Neuronal stem cell (in vitro differentiated cells): Measurements from ENCODE around the gene PLCXD1.
"Not testable (repeated sequence)": the region's sequence is repeated elsewhere in the genome, so short reads cannot be mapped to it uniquely, and the experiment has no call there.

Source experiments
- DNase-seq: peaks from one replicate; pipeline ENCODE4 v3.0.0-alpha.2; 2013; ENCODE audit warnings: low spot score
- H2AFZ ChIP-seq: one replicate; pipeline ENCODE4 v1.6.1; 2013; ENCODE audit warnings: mild to moderate bottlenecking, low read length, inconsistent platforms
- H2AK5ac ChIP-seq: 2 replicates; pipeline ENCODE4 v1.6.1; 2013; ENCODE audit warnings: low read depth, mild to moderate bottlenecking, inconsistent platforms, low read length, moderate library complexity, mixed read lengths
- H2BK120ac ChIP-seq: 2 replicates; pipeline ENCODE4 v1.6.1; 2013; ENCODE audit warnings: low read depth, mild to moderate bottlenecking, inconsistent platforms, low read length, moderate library complexity, mixed read lengths
- H2BK12ac ChIP-seq: one replicate; pipeline ENCODE4 v1.6.1; 2013; ENCODE audit warnings: low read length, inconsistent platforms
- H2BK15ac ChIP-seq: 2 replicates; pipeline ENCODE4 v1.6.1; 2013; ENCODE audit warnings: mild to moderate bottlenecking, low read length, inconsistent platforms, mixed read lengths
- H2BK5ac ChIP-seq: one replicate; pipeline ENCODE4 v1.6.1; 2013; ENCODE audit warnings: inconsistent platforms, mild to moderate bottlenecking, low read length, moderate library complexity
- H3K14ac ChIP-seq: one replicate; pipeline ENCODE4 v1.6.1; 2013; ENCODE audit warnings: low read length, inconsistent platforms
- H3K18ac ChIP-seq: 2 replicates; pipeline ENCODE4 v1.6.1; 2013; ENCODE audit warnings: low read length, inconsistent platforms
- H3K23ac ChIP-seq: 2 replicates; pipeline ENCODE4 v1.6.1; 2013; ENCODE audit warnings: low read depth, mild to moderate bottlenecking, mixed read lengths, low read length, inconsistent platforms; ENCODE audit not compliant: poor library complexity
- H3K27ac ChIP-seq: replicated peaks from 3 replicates; pipeline ENCODE4 v1.5.1; 2013; ENCODE audit warnings: low read length, inconsistent platforms
- H3K27me3 ChIP-seq, 3 experiments: 2 replicates each; pipeline ENCODE4 v1.6.1; 2013; ENCODE audit warnings: low read length in 3 of 3, mild to moderate bottlenecking in 2 of 3, inconsistent platforms in 1 of 3, low read depth in 1 of 3, mixed read lengths in 1 of 3, moderate library complexity in 1 of 3; ENCODE audit not compliant: control insufficient read depth in 3 of 3, insufficient read depth in 3 of 3
- H3K36me3 ChIP-seq, 2 donors: replicated peaks in 1 of 2; 2 replicates each; pipeline ENCODE4 v1.6.1; 2013; ENCODE audit warnings: low read length in 2 of 2; ENCODE audit not compliant: control insufficient read depth in 2 of 2, insufficient read depth in 2 of 2
- H3K4ac ChIP-seq: 2 replicates; pipeline ENCODE4 v1.6.1; 2013; ENCODE audit warnings: inconsistent platforms, mild to moderate bottlenecking, low read length, moderate library complexity
- H3K4me1 ChIP-seq, 2 donors: 1 replicate in 1 of 2; 2 replicates in 1 of 2; pipeline ENCODE4 v1.6.1; 2013; ENCODE audit warnings: low read length in 2 of 2, low read depth in 1 of 2; ENCODE audit not compliant: control insufficient read depth in 2 of 2, insufficient read depth in 1 of 2
- H3K4me2 ChIP-seq: one replicate; pipeline ENCODE4 v1.6.1; 2013; ENCODE audit warnings: mild to moderate bottlenecking, low read length, inconsistent platforms; ENCODE audit not compliant: insufficient read depth, poor library complexity, severe bottlenecking
- H3K4me3 ChIP-seq, 2 donors: 2 replicates each; pipeline ENCODE4 v1.5.1; 2013; ENCODE audit warnings: low read length in 2 of 2, mild to moderate bottlenecking in 2 of 2, inconsistent platforms in 1 of 2, moderate library complexity in 1 of 2
- H3K79me1 ChIP-seq: one replicate; pipeline ENCODE4 v1.6.1; 2013; ENCODE audit warnings: low read depth, mild to moderate bottlenecking, inconsistent platforms, low read length, moderate library complexity
- H3K9ac ChIP-seq: one replicate; pipeline ENCODE4 v1.6.1; 2013; ENCODE audit warnings: mild to moderate bottlenecking, low read depth, low read length, inconsistent platforms; ENCODE audit not compliant: poor library complexity
- H3K9me3 ChIP-seq, 2 donors: replicated peaks in 1 of 2; 2 replicates each; pipeline versions ENCODE3 to v1.6.1; 2013; ENCODE audit warnings: low read length in 2 of 2, mild to moderate bottlenecking in 2 of 2, inconsistent platforms in 1 of 2, low read depth in 1 of 2, mixed read lengths in 1 of 2, moderate library complexity in 1 of 2; ENCODE audit not compliant: control insufficient read depth in 2 of 2, insufficient read depth in 1 of 2
- H4K8ac ChIP-seq: one replicate; pipeline ENCODE4 v1.6.1; 2013; ENCODE audit warnings: low read depth, mild to moderate bottlenecking, inconsistent platforms, low read length, moderate library complexity
- H4K91ac ChIP-seq: one replicate; pipeline ENCODE4 v1.6.1; 2013; ENCODE audit warnings: low read length, low read depth, mild to moderate bottlenecking, inconsistent platforms; ENCODE audit not compliant: poor library complexity
- WGBS, 2 donors: extraction: QIAGEN DNeasy Blood & Tissue Kit; methylation state at CpG; one replicate each; pipeline ENCODE4 v1.1.7; 2013; ENCODE audit warnings: missing lambda C conversion rate in 2 of 2, mixed read lengths in 1 of 2; ENCODE audit not compliant: insufficient read length in 2 of 2, insufficient replicate concordance in 1 of 2; ENCODE audit errors: extremely low coverage in 2 of 2; 5-methylcytosine and 5-hydroxymethylcytosine counted together

Gene PLCXD1

DNA sequence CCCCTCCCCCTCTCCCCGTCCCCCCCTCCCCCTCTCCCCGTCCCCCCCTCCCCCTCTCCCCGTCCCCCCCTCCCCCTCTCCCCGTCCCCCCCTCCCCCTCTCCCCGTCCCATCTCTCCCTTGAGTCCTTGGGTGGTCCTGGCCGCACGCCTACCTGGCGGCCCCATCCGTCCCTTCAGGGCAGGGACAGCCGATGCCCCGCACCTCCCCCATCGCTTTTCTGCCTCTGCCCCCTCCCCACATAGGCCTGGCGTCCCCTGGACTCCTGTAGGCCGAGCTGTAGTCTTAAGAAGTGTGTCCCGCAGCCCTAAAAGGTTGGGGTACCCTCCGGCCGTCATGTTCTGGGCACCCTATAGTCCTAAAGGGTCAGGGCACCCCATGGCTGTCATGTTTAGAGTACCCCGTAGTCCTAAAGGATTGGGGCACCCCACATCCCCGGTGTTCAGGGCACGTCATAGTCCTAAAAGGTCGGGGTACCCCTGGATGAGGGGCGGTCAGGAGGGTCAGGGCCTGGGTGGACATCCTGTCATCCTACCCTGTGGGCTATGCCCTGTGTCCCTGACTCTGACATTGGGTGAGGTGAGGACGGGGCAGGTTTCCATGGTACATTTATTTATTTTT lies 48.2 kb downstream of the PLCXD1 start:
- no peak overlapping the region for H2BK12ac ChIP-seq
- peak overlapping the region; percentile 61 for H2AK5ac ChIP-seq
- no CpG with 5 or more reads among the region's 23 CpGs for WGBS, 2 donors
- H3K4me2 ChIP-seq = no peak overlapping the region
- no peak overlapping the region for H2AFZ ChIP-seq
- H3K27ac ChIP-seq = no peak overlapping the region
- no peaks in the 10 kb centered on the region for H3K27me3 ChIP-seq
- H3K18ac ChIP-seq = no peak overlapping the region
- H2BK15ac ChIP-seq = no peak overlapping the region
- peaks cover 11 to 16% of the 10 kb centered on the region in 2 donors for H3K36me3 ChIP-seq
- no peak overlapping the region for H3K4me3 ChIP-seq
- peaks cover 7% of the 10 kb centered on the region for H3K79me1 ChIP-seq
- H3K9me3 ChIP-seq = no peaks in the 10 kb centered on the region
- no peak for DNase-seq
- H3K4me1 ChIP-seq = peaks cover 3 to 6% of the 10 kb centered on the region in 2 donors
- no peak overlapping the region for H3K23ac ChIP-seq
- no peak overlapping the region for H3K14ac ChIP-seq
- H4K91ac ChIP-seq = no peak overlapping the region
- no peak overlapping the region for H4K8ac ChIP-seq
- H2BK120ac ChIP-seq = no peak overlapping the region
- H2BK5ac ChIP-seq = no peak overlapping the region
- H3K9ac ChIP-seq = no peak overlapping the region
- H3K4ac ChIP-seq = no peak overlapping the region

- H3K4ac ChIP-seq, H3K27ac ChIP-seq, H2BK5ac ChIP-seq, H4K91ac ChIP-seq, H3K14ac ChIP-seq, H2BK12ac ChIP-seq, H2BK15ac ChIP-seq, H3K9me3 ChIP-seq, H3K4me3 ChIP-seq, H3K4me2 ChIP-seq, H3K23ac ChIP-seq, H4K8ac ChIP-seq, DNase-seq, H2AFZ ChIP-seq, H3K79me1 ChIP-seq, H3K9ac ChIP-seq, H2BK120ac ChIP-seq, H3K4me1 ChIP-seq, H3K27me3 ChIP-seq: not testable (repeated sequence)
- Histone ChIP-seq H3K18ac (peak overlapping the region; percentile 20), H3K36me3 (peaks cover 11 to 24% of the 10 kb centered on the region in 2 donors), H2AK5ac (peak overlapping the region; percentile 37)
- no CpG with 5 or more reads among the region's 29 CpGs for WGBS, 2 donors
These were observed 49.1 kb downstream of the PLCXD1 start for GRCh38 chrX:330141-330725.

- H3K14ac ChIP-seq = peak overlapping the region; percentile 89
- no peak overlapping the region for H2BK120ac ChIP-seq
- no peak overlapping the region for H2AFZ ChIP-seq
- peak overlapping the region; percentile 88 for H2AK5ac ChIP-seq
- no peak overlapping the region for H2BK5ac ChIP-seq
- no peaks in the 10 kb centered on the region for H3K9me3 ChIP-seq
- no peak for DNase-seq
- H3K4me1 ChIP-seq = peaks cover 3 to 6% of the 10 kb centered on the region in 2 donors
- H3K4me3 ChIP-seq = no peak overlapping the region
- no peak overlapping the region for H3K27ac ChIP-seq
- H4K8ac ChIP-seq = no peak overlapping the region
- no peak overlapping the region for H2BK12ac ChIP-seq
- H2BK15ac ChIP-seq = peak overlapping the region; percentile 75
- H3K18ac ChIP-seq = peak overlapping the region; percentile 94
- peaks cover 11 to 29% of the 10 kb centered on the region in 2 donors for H3K36me3 ChIP-seq
- H3K23ac ChIP-seq = peak overlapping the region; percentile 95
- H3K9ac ChIP-seq = peak overlapping the region; percentile 77
- no CpG with 5 or more reads among the region's 28 CpGs for WGBS, 2 donors
- peaks cover 9% of the 10 kb centered on the region for H3K79me1 ChIP-seq
- H4K91ac ChIP-seq = no peak overlapping the region
- peak overlapping the region; percentile 2 for H3K4me2 ChIP-seq
- H3K27me3 ChIP-seq = no peaks in the 10 kb centered on the region
- no peak overlapping the region for H3K4ac ChIP-seq
These were observed 49.6 kb downstream of the PLCXD1 start for GRCh38 chrX:330726-331150.

DNA sequence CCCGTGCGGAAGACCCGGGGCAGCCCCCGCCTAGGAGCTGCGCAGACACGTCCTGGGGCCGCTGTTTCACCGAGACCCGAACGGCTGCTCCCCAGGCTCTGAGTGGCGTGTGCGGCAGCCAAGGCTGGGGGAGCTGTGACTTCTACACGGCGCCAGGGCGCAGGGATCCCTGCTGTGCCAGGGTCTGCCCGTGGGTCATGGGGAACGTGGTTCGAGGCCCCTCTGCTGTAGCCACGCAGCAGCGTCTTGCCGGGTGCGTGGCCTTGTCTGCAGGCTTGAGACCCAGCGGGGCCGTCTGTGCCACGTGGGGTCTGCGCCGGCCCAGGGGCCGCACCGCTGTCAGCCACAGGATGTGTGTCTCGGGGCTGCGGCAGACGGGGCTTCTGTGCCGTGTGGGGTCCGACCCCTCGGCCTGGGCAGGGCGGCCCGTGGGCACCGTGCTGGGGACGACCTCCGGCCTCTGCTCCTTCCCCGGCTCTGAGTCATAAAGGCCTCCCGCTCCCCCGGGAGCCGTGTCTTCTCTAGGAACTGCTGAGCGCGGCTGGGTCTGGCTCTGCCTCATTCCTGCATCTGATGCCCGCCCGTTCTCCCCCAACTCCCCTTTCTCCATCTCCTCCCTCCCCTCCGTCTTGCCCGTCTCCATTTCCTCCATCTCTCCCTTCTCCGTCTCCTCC lies 50.1 kb downstream of the PLCXD1 start:
- Histone ChIP-seq H3K36me3 (peaks cover 13 to 35% of the 10 kb centered on the region in 2 donors), H2BK120ac (no peak overlapping the region), H3K23ac (peak overlapping the region; percentile 95), H3K4ac (peak overlapping the region; percentile 76), H3K9ac (peak overlapping the region; percentile 77), H2AFZ (no peak overlapping the region), H3K79me1 (peaks cover 9% of the 10 kb centered on the region), H3K14ac (peak overlapping the region; percentile 89), H3K27ac (no peak overlapping the region), H2AK5ac (peak overlapping the region; percentile 88), H2BK15ac (peak overlapping the region; percentile 75), H2BK5ac (peak overlapping the region; percentile 66), H3K4me1 (peaks cover 3 to 6% of the 10 kb centered on the region in 2 donors), H3K4me3 (peak overlapping the region in 1 of 2 donors; percentile 10), H3K18ac (peak overlapping the region; percentile 94), H4K8ac (peak overlapping the region; percentile 96), H4K91ac (no peak overlapping the region), H3K4me2 (peak overlapping the region; percentile 11), H3K9me3 (peaks cover 0 to 3% of the 10 kb centered on the region in 2 donors), H2BK12ac (no peak overlapping the region), H3K27me3 (no peaks in the 10 kb centered on the region)
- 100% methylated on average over 3 of the region's 51 CpGs; no CpG with 5 or more reads in 1 of the 2 donors for WGBS, 2 donors
- no peak for DNase-seq
